Gastroesophageal sphincter (tissue), 4 donors: Measurements from ENCODE around the gene NOL3. TPM values are rescaled to one million over a fixed set of nuclear protein-coding genes. Genes with fewer than 3 reads are reported as not detected.

Source experiments
- ATAC-seq: fragments of 150-250 bp; one replicate; pipeline ENCODE4 v1.9.1; 2016; ENCODE audit warnings: mild to moderate bottlenecking, moderate library complexity
- H3K27ac ChIP-seq, 4 donors: fragments of 200-600 bp; sonication (generic) in 3 of 4; 1 replicate in 3 of 4; 2 replicates in 1 of 4; pipeline ENCODE4 v1.5.1; 2016 to 2019
- H3K27me3 ChIP-seq: fragments of 200-600 bp; sonication (generic); one replicate; pipeline ENCODE4 v1.5.1; 2019
- H3K36me3 ChIP-seq, 2 donors: fragments of 200-600 bp; sonication (generic); one replicate each; pipeline ENCODE4 v1.5.1; 2019; ENCODE audit warnings: control low read depth in 1 of 2
- H3K4me1 ChIP-seq, 3 donors: fragments of 200-600 bp; sonication (generic); 1 replicate in 2 of 3; 2 replicates in 1 of 3; pipeline ENCODE4 v1.5.1; 2016 to 2019; ENCODE audit warnings: control low read depth in 2 of 3
- H3K4me3 ChIP-seq, 2 donors: fragments of 200-600 bp; sonication (generic); one replicate each; pipeline ENCODE4 v1.5.1; 2019; ENCODE audit warnings: mild to moderate bottlenecking in 1 of 2, moderate library complexity in 1 of 2
- H3K9me3 ChIP-seq, 3 donors: fragments of 200-600 bp; sonication (generic); one replicate each; pipeline ENCODE4 v1.5.1; 2017 to 2019; ENCODE audit warnings: control low read depth in 2 of 3
- EP300 ChIP-seq: sonication (generic); formaldehyde crosslinking; IDR thresholded peaks from one replicate; pipeline ENCODE4 v1.6.1; 2017; ENCODE audit warnings: antibody characterized with exemption, mild to moderate bottlenecking
- POLR2A ChIP-seq, 2 donors: fragments of 450-650 bp; IDR thresholded peaks; one replicate each; pipeline ENCODE4 v1.6.1; 2017; ENCODE audit warnings: antibody characterized with exemption in 2 of 2, mild to moderate bottlenecking in 2 of 2, moderate library complexity in 1 of 2
- POLR2AphosphoS5 ChIP-seq: sonication (generic); formaldehyde crosslinking; IDR thresholded peaks from one replicate; pipeline ENCODE4 v1.6.1; 2017; ENCODE audit warnings: antibody characterized with exemption
- WGBS, 2 donors: methylation state at CpG; one replicate each; pipeline ENCODE4 v1.1.5; 2018; ENCODE audit warnings: low coverage in 1 of 2; 5-methylcytosine and 5-hydroxymethylcytosine counted together
- total RNA-seq, 4 donors: library from RNA; depleted of rRNA; stranded (reverse); fragments of >200 nt; gene quantifications; one replicate each; pipeline ENCODE4 v1.1.0, GENCODE V29; 2016
- TF ChIP-seq, protein P1 (sequence below), 4 experiments: fragments of 200-600 bp in 2 of 4; fragments of 450-650 bp in 2 of 4; sonication (generic) in 1 of 4; IDR thresholded peaks; one replicate each; pipeline ENCODE4 v1.5.1; 2017 to 2019; ENCODE audit warnings: antibody characterized with exemption in 4 of 4, mild to moderate bottlenecking in 2 of 4, moderate library complexity in 2 of 4

NOL3 gene
- total RNA-seq, 4 donors from 2014 or later, result 23.0 to 78.9 (median 49.9) TPM

DNA sequence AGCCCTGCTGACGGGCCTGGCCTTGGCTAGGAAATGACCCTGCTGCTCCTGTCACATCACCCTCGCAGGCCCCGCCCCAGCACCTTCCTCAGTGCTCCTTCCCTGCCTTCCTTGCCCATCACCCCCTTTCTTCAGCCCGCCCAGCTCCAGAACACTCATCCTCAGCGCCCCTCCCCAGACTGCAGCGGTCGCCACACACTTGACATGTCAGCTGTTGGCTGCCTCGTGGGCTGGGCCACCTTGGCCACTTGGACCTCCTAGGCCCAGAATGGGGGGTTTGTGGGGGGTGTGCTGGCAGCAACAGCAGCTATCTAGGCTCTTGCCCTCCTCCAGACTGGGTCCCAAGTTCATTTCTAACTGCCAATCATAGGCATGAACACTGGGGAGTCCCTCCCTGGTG is 39.2 kb downstream of the NOL3 start:
- WGBS, 2 donors, result 73 to 100% methylated on average over 1 to 2 of the region's 8 CpGs
- Histone ChIP-seq H3K36me3 (peaks cover 0 to 49% of the 10 kb centered on the region in 2 donors), H3K4me1 (no peaks in the 10 kb centered on the region), H3K4me3 (no peak overlapping the region), H3K27ac (no peak overlapping the region), H3K27me3 (no peaks in the 10 kb centered on the region), H3K9me3 (no peaks in the 10 kb centered on the region)
- TF ChIP-seq POLR2A (IDR thresholded peaks at IDR 0.05) (no peak), EP300 (no peak), POLR2AphosphoS5 (no peak)
- TF ChIP-seq, protein P1, sequence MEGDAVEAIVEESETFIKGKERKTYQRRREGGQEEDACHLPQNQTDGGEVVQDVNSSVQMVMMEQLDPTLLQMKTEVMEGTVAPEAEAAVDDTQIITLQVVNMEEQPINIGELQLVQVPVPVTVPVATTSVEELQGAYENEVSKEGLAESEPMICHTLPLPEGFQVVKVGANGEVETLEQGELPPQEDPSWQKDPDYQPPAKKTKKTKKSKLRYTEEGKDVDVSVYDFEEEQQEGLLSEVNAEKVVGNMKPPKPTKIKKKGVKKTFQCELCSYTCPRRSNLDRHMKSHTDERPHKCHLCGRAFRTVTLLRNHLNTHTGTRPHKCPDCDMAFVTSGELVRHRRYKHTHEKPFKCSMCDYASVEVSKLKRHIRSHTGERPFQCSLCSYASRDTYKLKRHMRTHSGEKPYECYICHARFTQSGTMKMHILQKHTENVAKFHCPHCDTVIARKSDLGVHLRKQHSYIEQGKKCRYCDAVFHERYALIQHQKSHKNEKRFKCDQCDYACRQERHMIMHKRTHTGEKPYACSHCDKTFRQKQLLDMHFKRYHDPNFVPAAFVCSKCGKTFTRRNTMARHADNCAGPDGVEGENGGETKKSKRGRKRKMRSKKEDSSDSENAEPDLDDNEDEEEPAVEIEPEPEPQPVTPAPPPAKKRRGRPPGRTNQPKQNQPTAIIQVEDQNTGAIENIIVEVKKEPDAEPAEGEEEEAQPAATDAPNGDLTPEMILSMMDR (IDR thresholded peaks at IDR 0.05), result no peak
- ATAC-seq, result no peak

DNA sequence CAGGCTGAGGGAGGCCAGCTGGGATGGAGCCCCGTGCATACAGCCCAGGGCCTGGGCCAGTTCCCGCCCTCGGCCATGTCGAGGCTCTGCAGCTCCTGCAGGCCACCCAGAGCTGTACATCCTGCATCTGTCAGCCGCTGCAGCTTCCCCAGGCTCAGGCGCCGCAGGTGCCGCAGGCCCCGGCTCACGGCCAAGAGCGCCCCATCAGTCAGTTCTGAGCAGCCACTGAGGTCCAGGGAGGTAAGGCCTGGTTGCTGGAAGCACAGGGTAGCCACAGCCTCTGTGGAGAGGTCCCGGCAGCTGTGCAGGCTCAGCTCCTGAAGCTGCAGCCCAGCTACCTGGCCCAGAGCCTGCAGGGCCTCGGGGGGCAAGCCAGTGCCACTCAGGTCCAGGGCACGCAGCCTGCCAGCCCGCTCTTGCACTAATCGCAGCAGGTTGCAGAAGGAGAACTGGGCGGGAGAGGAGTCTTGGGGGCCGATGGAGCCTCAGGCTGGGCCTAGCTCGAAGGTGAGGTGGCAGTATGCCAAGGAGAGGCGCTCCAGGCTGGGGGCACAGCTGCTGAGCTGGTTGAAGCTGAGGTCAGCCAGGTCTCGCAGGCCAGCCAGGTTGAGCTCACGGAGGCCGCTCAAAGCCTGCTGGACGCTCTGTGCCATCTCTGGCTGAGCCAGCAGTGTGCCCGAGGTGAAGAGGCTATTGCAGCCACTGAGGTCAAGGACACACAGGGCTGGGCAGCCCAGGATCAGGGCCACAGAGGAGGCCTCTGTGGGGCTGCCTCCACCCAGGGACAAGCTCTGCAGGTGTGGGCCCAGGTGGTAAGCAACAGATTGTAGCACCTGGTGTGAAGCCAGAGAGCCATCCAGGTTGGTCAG is 40.0 kb downstream of the NOL3 start:
- Histone ChIP-seq H3K36me3 (peaks cover 0 to 49% of the 10 kb centered on the region in 2 donors), H3K27me3 (no peaks in the 10 kb centered on the region), H3K27ac (no peak overlapping the region), H3K4me1 (no peaks in the 10 kb centered on the region), H3K4me3 (no peak overlapping the region), H3K9me3 (no peaks in the 10 kb centered on the region)
- TF ChIP-seq POLR2A (IDR thresholded peaks at IDR 0.05), result no peak
- TF ChIP-seq, protein P1 (IDR thresholded peaks at IDR 0.05), result no peak
- TF ChIP-seq POLR2AphosphoS5, result no peak
- TF ChIP-seq EP300, result no peak
- 100% methylated on average over 3 of the region's 25 CpGs; no CpG with 5 or more reads in 1 of the 2 donors for WGBS, 2 donors
- ATAC-seq, result no peak

DNA sequence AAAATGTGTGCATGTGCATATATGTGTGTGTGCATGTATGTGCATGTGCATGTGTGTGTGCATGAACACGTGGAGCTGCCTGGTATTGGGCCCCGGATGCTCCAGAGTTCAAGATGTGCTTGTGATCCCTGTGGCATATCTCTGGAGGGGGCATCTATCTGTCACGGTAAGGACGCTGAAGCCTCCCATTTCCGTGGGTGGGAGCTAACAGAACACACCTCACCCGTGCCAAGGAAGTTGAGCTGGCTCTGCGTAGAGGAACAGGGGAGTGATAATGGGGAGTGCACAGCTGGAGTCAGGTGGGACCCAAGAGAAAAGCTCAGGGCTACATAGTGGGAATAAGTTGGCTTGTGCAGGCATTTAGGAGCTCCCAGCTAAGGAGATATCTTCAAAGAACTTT is 41.3 kb downstream of the NOL3 start:
- Histone ChIP-seq H3K36me3 (peaks cover 0 to 60% of the 10 kb centered on the region in 2 donors), H3K4me3 (no peak overlapping the region), H3K9me3 (no peaks in the 10 kb centered on the region), H3K4me1 (peaks cover 0 to 13% (median 0%) of the 10 kb centered on the region in 3 donors), H3K27me3 (no peaks in the 10 kb centered on the region), H3K27ac (no peak overlapping the region)
- TF ChIP-seq, protein P1 (IDR thresholded peaks at IDR 0.05), result no peak
- ATAC-seq, result no peak
- 57% methylated on average over 6 of the region's 7 CpGs; no CpG with 5 or more reads in 1 of the 2 donors for WGBS, 2 donors

DNA sequence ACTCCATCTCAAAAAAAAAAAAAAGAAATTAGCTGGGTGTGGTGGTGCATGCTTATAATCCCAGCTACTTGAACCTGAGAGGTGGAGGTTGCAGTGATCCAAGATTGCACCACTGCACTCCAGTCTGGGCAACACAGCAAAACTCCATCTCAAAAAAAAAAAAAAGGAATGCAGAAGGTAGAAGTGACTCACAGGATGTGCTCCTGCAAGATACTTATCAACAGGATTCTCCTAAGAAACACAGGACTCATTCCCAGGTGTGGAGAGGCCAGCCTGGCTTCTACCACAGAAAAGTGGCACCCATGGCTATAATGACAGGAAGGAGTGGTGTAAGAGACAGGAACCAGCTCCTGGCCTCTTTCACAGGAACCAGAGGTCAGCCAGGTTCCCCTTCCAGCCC is 42.4 kb downstream of the NOL3 start:
- Histone ChIP-seq H3K4me1 (peaks cover 0 to 15% (median 0%) of the 10 kb centered on the region in 3 donors), H3K4me3 (no peak overlapping the region), H3K9me3 (no peaks in the 10 kb centered on the region), H3K27ac (no peak overlapping the region), H3K27me3 (no peaks in the 10 kb centered on the region), H3K36me3 (peaks cover 0 to 59% of the 10 kb centered on the region in 2 donors)
- TF ChIP-seq POLR2AphosphoS5 (no peak), POLR2A (IDR thresholded peaks at IDR 0.05) (no peak), EP300 (no peak)
- TF ChIP-seq, protein P1 (IDR thresholded peaks at IDR 0.05), result no peak
- no peak for ATAC-seq
